OCI-LY3 (cell line): ENCODE measurements around the gene DOCK10.

Experiments
- CTCF ChIP-seq: fragments of 200-600, 300-600 bp; sonication (generic); IDR thresholded peaks from 2 replicates; pipeline ENCODE4 v1.5.1; 2014; ENCODE audit warnings: antibody characterized with exemption, low read length, low read depth
- EZH2phosphoT487 ChIP-seq: fragments of 200-600 bp; shearing (Covaris generic); IDR thresholded peaks from 2 replicates; pipeline ENCODE4 v1.6.1; 2018; ENCODE audit warnings: antibody characterized with exemption, mixed run types, low read depth

- no peak for TF ChIP-seq CTCF
- no peak for TF ChIP-seq EZH2phosphoT487
These were observed 240.9 kb downstream of the DOCK10 start for GRCh38 chr2:224801360-224801759.
